Neural crest cell (in vitro differentiated cells): ENCODE measurements around the gene CCDC141. TPM values are rescaled to one million over a fixed set of nuclear protein-coding genes. Genes with fewer than 3 reads are reported as not detected.

ENCODE experiments used
- DNase-seq: peaks from one replicate; pipeline ENCODE4 v3.0.0; 2021; ENCODE audit warnings: low read depth, mixed read lengths, low spot score
- H3K27ac Mint-ChIP-seq: one replicate; pipeline ENCODE4 v1.8.0; 2021; ENCODE audit warnings: mild to moderate bottlenecking, mixed read lengths; ENCODE audit not compliant: unreplicated experiment
- H3K27me3 Mint-ChIP-seq: 2 replicates; pipeline ENCODE4 v1.8.0; 2021; ENCODE audit warnings: low read depth, mild to moderate bottlenecking, mixed read lengths
- H3K36me3 Mint-ChIP-seq: 2 replicates; pipeline ENCODE4 v1.8.0; 2021; ENCODE audit warnings: low read depth, mild to moderate bottlenecking, mixed read lengths
- H3K4me1 Mint-ChIP-seq: 2 replicates; pipeline ENCODE4 v1.8.0; 2021; ENCODE audit warnings: mixed read lengths
- H3K4me3 Mint-ChIP-seq: one replicate; pipeline ENCODE4 v1.8.0; 2021; ENCODE audit warnings: mild to moderate bottlenecking, mixed read lengths
- H3K9me3 Mint-ChIP-seq: 2 replicates; pipeline ENCODE4 v1.8.0; 2021; ENCODE audit warnings: mixed read lengths
- CTCF ChIP-seq: fragments of 200-600 bp; sonication (generic); conservative IDR thresholded peaks from 2 replicates; pipeline ENCODE4 v1.5.0; 2021; ENCODE audit warnings: antibody characterized with exemption, mild to moderate bottlenecking
- total RNA-seq: library from RNA; stranded (reverse); gene quantifications from 2 replicates; pipeline ENCODE4 v1.2.1, GENCODE V29; 2021

Gene CCDC141
- total RNA-seq, 1 donor from 2014 or later = not detected

- Mint-ChIP-seq H3K4me3 (no peak overlapping the region), H3K27ac (no peak overlapping the region), H3K9me3 (no peaks in the 10 kb centered on the region), H3K36me3 (no peaks in the 10 kb centered on the region), H3K4me1 (no peaks in the 10 kb centered on the region), H3K27me3 (no peaks in the 10 kb centered on the region)
- TF ChIP-seq CTCF = no peak
- no peak for DNase-seq
Observed at GRCh38 chr2:178782236-178782635, 267.7 kb downstream of the CCDC141 start.

Other genes starting within 250 kb of the CCDC141 start
- gene TTN, start 242.7 kb downstream of the CCDC141 start, total RNA-seq = under 0.01 TPM in 2 replicates
- 98.2 and 99.7 TPM in 2 replicates for gene SESTD1, start 214.7 kb upstream of the CCDC141 start, total RNA-seq